Measurements from ENCODE around the gene LRP4. TPM values are rescaled to one million over a fixed set of nuclear protein-coding genes. Genes with fewer than 3 reads are reported as not detected.

Gene LRP4
- total RNA-seq, 2 donors from 2014 or later, result 10.6 to 20.4 TPM

GRCh38 chr11:46916286-46917108 is 1.9 kb downstream of the LRP4 start:
- 14 to 18% methylated on average over 21 to 24 of the region's 24 CpGs for WGBS, 2 donors
- Histone ChIP-seq H3K27me3 (peaks cover 0 to 3% of the 10 kb centered on the region in 2 donors), H3K4me1 (peaks cover 33% of the 10 kb centered on the region), H3K4me3 (peak overlapping the region in 1 of 2 donors; percentile 57), H3K9me3 (no peaks in the 10 kb centered on the region), H3K27ac (peak overlapping the region in 1 of 4 donors; percentile 16), H3K36me3 (replicated peaks in 1 of 2; ENCODE audit: insufficient read depth in 1 of 2, low read depth in 2 of 2) (no peaks in the 10 kb centered on the region)
- DNase-seq (peak; percentile 47 to 60 (median 56)), ATAC-seq (peak; percentile 32)
- intact Hi-C loops (cut with DNase I), result no loop called here
- TF ChIP-seq POLR2A (IDR thresholded peaks at IDR 0.05), result peak in 2 of 3 donors; percentile 36
- TF ChIP-seq, protein P1, sequence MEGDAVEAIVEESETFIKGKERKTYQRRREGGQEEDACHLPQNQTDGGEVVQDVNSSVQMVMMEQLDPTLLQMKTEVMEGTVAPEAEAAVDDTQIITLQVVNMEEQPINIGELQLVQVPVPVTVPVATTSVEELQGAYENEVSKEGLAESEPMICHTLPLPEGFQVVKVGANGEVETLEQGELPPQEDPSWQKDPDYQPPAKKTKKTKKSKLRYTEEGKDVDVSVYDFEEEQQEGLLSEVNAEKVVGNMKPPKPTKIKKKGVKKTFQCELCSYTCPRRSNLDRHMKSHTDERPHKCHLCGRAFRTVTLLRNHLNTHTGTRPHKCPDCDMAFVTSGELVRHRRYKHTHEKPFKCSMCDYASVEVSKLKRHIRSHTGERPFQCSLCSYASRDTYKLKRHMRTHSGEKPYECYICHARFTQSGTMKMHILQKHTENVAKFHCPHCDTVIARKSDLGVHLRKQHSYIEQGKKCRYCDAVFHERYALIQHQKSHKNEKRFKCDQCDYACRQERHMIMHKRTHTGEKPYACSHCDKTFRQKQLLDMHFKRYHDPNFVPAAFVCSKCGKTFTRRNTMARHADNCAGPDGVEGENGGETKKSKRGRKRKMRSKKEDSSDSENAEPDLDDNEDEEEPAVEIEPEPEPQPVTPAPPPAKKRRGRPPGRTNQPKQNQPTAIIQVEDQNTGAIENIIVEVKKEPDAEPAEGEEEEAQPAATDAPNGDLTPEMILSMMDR (IDR thresholded peaks at IDR 0.05), result peak in 4 of 7 experiments; percentile 16 to 37 (median 20)

- TF ChIP-seq, protein P1 (IDR thresholded peaks at IDR 0.05), result no peak
- no peak for TF ChIP-seq POLR2A (IDR thresholded peaks at IDR 0.05)
- H3K36me3 ChIP-seq (replicated peaks in 1 of 2; ENCODE audit: insufficient read depth in 1 of 2, low read depth in 2 of 2), result no peaks in the 10 kb centered on the region
- peaks cover 0 to 3% of the 10 kb centered on the region in 2 donors for H3K27me3 ChIP-seq
- no peak overlapping the region for H3K4me3 ChIP-seq
- H3K27ac ChIP-seq, result no peak overlapping the region
- DNase-seq (no peak), ATAC-seq (no peak)
- peaks cover 28% of the 10 kb centered on the region for H3K4me1 ChIP-seq
- H3K9me3 ChIP-seq, result no peaks in the 10 kb centered on the region
- WGBS, 2 donors, result 55 to 59% methylated on average over 7 of the region's 7 CpGs
- intact Hi-C loops (cut with DNase I), result no loop called here
These were observed 3.4 kb downstream of the LRP4 start for GRCh38 chr11:46914910-46915309.

- no peak overlapping the region for H3K4me3 ChIP-seq
- ATAC-seq (no peak), DNase-seq (no peak)
- TF ChIP-seq, protein P1 (IDR thresholded peaks at IDR 0.05), result no peak
- no peak for TF ChIP-seq POLR2A (IDR thresholded peaks at IDR 0.05)
- intact Hi-C loops (cut with DNase I), result no loop called here
- H3K36me3 ChIP-seq (replicated peaks in 1 of 2; ENCODE audit: insufficient read depth in 1 of 2, low read depth in 2 of 2), result no peaks in the 10 kb centered on the region
- H3K27me3 ChIP-seq, result peaks cover 0 to 3% of the 10 kb centered on the region in 2 donors
- H3K9me3 ChIP-seq, result no peaks in the 10 kb centered on the region
- H3K27ac ChIP-seq, result no peak overlapping the region
- H3K4me1 ChIP-seq, result peaks cover 28% of the 10 kb centered on the region
- 48 to 61% methylated on average over 4 to 5 of the region's 5 CpGs for WGBS, 2 donors
These were observed 4.0 kb downstream of the LRP4 start for GRCh38 chr11:46914363-46914762.

GRCh38 chr11:46913484-46913883 is 4.9 kb downstream of the LRP4 start:
- ATAC-seq, result no peak

More at GRCh38 chr11:46913484-46913883, 4.9 kb downstream of the LRP4 start:
- TF ChIP-seq, protein P1 (IDR thresholded peaks at IDR 0.05), result no peak
- no peak for TF ChIP-seq POLR2A (IDR thresholded peaks at IDR 0.05)
- DNase-seq, result no peak
- Histone ChIP-seq H3K36me3 (replicated peaks in 1 of 2; ENCODE audit: insufficient read depth in 1 of 2, low read depth in 2 of 2) (no peaks in the 10 kb centered on the region), H3K4me3 (no peak overlapping the region), H3K27me3 (peaks cover 0 to 3% of the 10 kb centered on the region in 2 donors), H3K4me1 (peaks cover 20% of the 10 kb centered on the region), H3K27ac (no peak overlapping the region), H3K9me3 (no peaks in the 10 kb centered on the region)
- intact Hi-C loops (cut with DNase I), result no loop called here
- WGBS, 2 donors, result 69 to 85% methylated on average over 3 of the region's 3 CpGs

Measured in body of pancreas (tissue), 4 donors.